Psoas muscle (tissue), 8 donors: ENCODE measurements around the gene CTNNBIP1. TPM values are rescaled to one million over a fixed set of nuclear protein-coding genes. Genes with fewer than 3 reads are reported as not detected.

ENCODE experiments used
- ATAC-seq, 4 donors: fragments of 200-7000 bp; cut with Tn5 transposase; one replicate each; pipeline ENCODE4 v1.9.1; 2020; ENCODE audit warnings: moderate library complexity in 3 of 4, mild to moderate bottlenecking in 2 of 4
- DNase-seq, 2 donors: peaks; one replicate each; pipeline ENCODE4 v3.0.0-alpha.2; 2020
- H3K27ac ChIP-seq: fragments of 200-600 bp; one replicate; pipeline ENCODE4 v1.8.0; 2022
- H3K27me3 ChIP-seq, 3 donors: fragments of 200-600 bp in 1 of 3; one replicate each; pipeline versions ENCODE4 v1.6.1 to v1.8.0; 2013 to 2022; ENCODE audit warnings: low read length in 2 of 3, mild to moderate bottlenecking in 2 of 3, moderate library complexity in 1 of 3; ENCODE audit not compliant: insufficient read depth in 3 of 3
- H3K36me3 ChIP-seq, 2 donors: fragments of 200-600 bp in 1 of 2; one replicate each; pipeline versions ENCODE4 v1.6.1 to v1.8.0; 2013 to 2022; ENCODE audit warnings: low read depth in 1 of 2, mild to moderate bottlenecking in 1 of 2, moderate library complexity in 1 of 2; ENCODE audit not compliant: insufficient read depth in 1 of 2
- H3K4me1 ChIP-seq: fragments of 200-600 bp; one replicate; pipeline ENCODE4 v1.8.0; 2022
- H3K4me3 ChIP-seq: fragments of 200-600 bp; one replicate; pipeline ENCODE4 v1.8.0; 2022; ENCODE audit warnings: mild to moderate bottlenecking
- H3K9me3 ChIP-seq: fragments of 200-600 bp; one replicate; pipeline ENCODE4 v1.8.0; 2022
- WGBS, 3 donors: extraction: QIAGEN DNeasy Blood & Tissue Kit; methylation state at CpG; one replicate each; pipeline versions ENCODE4 v1.1.6 to v1.1.7; 2013; 5-methylcytosine and 5-hydroxymethylcytosine counted together
- intact Hi-C, 2 donors: fragments of 100-400 bp; cut with DNase I; formaldehyde crosslinking; loops; one replicate each; pipeline versions ENCODE4 v1.11.0 to v1.14.2; 2022
- polyA plus RNA-seq, 3 donors: library from polyadenylated mRNA; stranded (reverse); fragments of 200-250 nt; gene quantifications; one replicate each; pipeline ENCODE4 v1.2.3, GENCODE V29; 2013
- total RNA-seq, 4 donors: library from RNA; stranded (reverse); fragmentation: NEBNext Ultra II Directional in 2 of 4; extraction: Animal tissue kit (Norgen Biotek cat#: 25700) in 2 of 4; gene quantifications; one replicate each; pipeline versions ENCODE4 v1.2.1 to v1.2.4, GENCODE V29; 2021 to 2023
- TF ChIP-seq, protein P1 (sequence below): fragments of 200-600 bp; IDR thresholded peaks from one replicate; pipeline ENCODE4 v1.8.0; 2022; ENCODE audit warnings: antibody characterized with exemption
- donor health status: healthy with polysubstance abuse.
- donor health status: DM: no; HTN: no; CAD: no; lungs with moderate emphysema.
- donor health status: Bipolar disorder and iron deficiency.
- donor health status: healthy.
- donor health status: DM: yes; HTN: yes; CAD: no.
- donor health status: DM: no; HTN: no; CAD: no.
- donor health status: DM: no; HTN: no; CAD: no.
- donor health status: DM: yes; HTN: yes; CAD: no.

Gene CTNNBIP1
- total and polyA plus RNA-seq, 7 donors: 5.9 to 18.5 (median 12.7) TPM

DNA sequence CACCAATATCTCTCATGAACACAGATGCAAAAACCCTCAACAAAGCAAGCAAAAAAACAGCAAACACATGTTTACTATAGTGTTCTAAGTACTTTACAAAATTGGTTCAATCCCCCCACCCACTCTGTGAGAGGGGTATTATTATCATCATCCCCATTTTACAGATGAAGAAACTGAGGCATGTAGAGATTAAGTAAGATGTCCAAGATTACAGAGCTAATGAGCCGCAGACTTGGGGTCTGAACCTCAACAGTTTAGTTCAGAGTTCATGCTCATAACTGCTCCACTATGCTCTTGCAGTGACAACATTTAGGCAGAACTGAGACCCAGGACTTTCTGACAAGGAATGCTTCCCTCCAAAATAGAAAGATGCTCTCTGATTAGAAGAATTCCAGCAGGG is 108.2 kb downstream of the CTNNBIP1 start:
- Histone ChIP-seq H3K4me1 (peaks cover 17% of the 10 kb centered on the region), H3K9me3 (no peaks in the 10 kb centered on the region), H3K27ac (no peak overlapping the region), H3K36me3 (no peaks in the 10 kb centered on the region), H3K27me3 (no peaks in the 10 kb centered on the region), H3K4me3 (no peak overlapping the region)
- ATAC-seq (no peak), DNase-seq (no peak)
- intact Hi-C loops: no loop called here
- 97 to 100% (median 100%) methylated on average over 1 of the region's 1 CpG for WGBS, 3 donors
- TF ChIP-seq, protein P1, sequence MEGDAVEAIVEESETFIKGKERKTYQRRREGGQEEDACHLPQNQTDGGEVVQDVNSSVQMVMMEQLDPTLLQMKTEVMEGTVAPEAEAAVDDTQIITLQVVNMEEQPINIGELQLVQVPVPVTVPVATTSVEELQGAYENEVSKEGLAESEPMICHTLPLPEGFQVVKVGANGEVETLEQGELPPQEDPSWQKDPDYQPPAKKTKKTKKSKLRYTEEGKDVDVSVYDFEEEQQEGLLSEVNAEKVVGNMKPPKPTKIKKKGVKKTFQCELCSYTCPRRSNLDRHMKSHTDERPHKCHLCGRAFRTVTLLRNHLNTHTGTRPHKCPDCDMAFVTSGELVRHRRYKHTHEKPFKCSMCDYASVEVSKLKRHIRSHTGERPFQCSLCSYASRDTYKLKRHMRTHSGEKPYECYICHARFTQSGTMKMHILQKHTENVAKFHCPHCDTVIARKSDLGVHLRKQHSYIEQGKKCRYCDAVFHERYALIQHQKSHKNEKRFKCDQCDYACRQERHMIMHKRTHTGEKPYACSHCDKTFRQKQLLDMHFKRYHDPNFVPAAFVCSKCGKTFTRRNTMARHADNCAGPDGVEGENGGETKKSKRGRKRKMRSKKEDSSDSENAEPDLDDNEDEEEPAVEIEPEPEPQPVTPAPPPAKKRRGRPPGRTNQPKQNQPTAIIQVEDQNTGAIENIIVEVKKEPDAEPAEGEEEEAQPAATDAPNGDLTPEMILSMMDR: no peak

Other genes starting within 250 kb of the CTNNBIP1 start
- 10 to 100 TPM; 19.7 to 48.7 (median 23.8) TPM for gene CLSTN1, start 86.3 kb downstream of the CTNNBIP1 start, total RNA-seq
- gene CLSTN1, start 86.3 kb downstream of the CTNNBIP1 start, polyA plus RNA-seq: 10 to 100 TPM in 2 of 3 donors, 1 to 10 TPM in 1; 7.3 to 11.0 (median 10.4) TPM
- gene LZIC, start 33.1 kb upstream of the CTNNBIP1 start, total RNA-seq: 10 to 100 TPM; 17.6 to 24.9 (median 21.1) TPM
- gene LZIC, start 33.1 kb upstream of the CTNNBIP1 start, polyA plus RNA-seq: 10 to 100 TPM; 17.3 to 37.5 (median 25.0) TPM
- 10 to 100 TPM in 3 of 4 donors, 1 to 10 TPM in 1; 8.0 to 18.2 (median 14.0) TPM for gene NMNAT1, start 33.2 kb upstream of the CTNNBIP1 start, total RNA-seq
- gene NMNAT1, start 33.2 kb upstream of the CTNNBIP1 start, polyA plus RNA-seq: 10 to 100 TPM in 2 of 3 donors, 1 to 10 TPM in 1; 6.9 to 16.9 (median 10.2) TPM
- gene RBP7, start 87.0 kb upstream of the CTNNBIP1 start, total RNA-seq: 10 to 100 TPM in 1 of 4 donors, 1 to 10 TPM in 2, under 1 TPM in 1; 0.89 to 13.9 (median 5.4) TPM
- 10 to 100 TPM in 1 of 3 donors, 1 to 10 TPM in 2; 7.0 to 10.4 (median 7.2) TPM for gene RBP7, start 87.0 kb upstream of the CTNNBIP1 start, polyA plus RNA-seq
- gene UBE4B, start 122.7 kb upstream of the CTNNBIP1 start, total RNA-seq: 10 to 100 TPM; 48.3 to 90.9 (median 60.7) TPM
- 10 to 100 TPM; 28.8 to 88.0 (median 29.8) TPM for gene UBE4B, start 122.7 kb upstream of the CTNNBIP1 start, polyA plus RNA-seq